Heart left ventricle (tissue), 16 donors: ENCODE data around the gene CEP70. TPM values are rescaled to one million over a fixed set of nuclear protein-coding genes. Genes with fewer than 3 reads are reported as not detected.
A peak's percentile ranks its signal among the peaks of the same experiment; 100 is the strongest.
"Not testable (repeated sequence)": the region's sequence is repeated elsewhere in the genome, so short reads cannot be mapped to it uniquely, and the experiment has no call there.

Experiments
- ATAC-seq, 4 donors: fragments of 200-7000 bp; cut with Tn5 transposase; one replicate each; pipeline ENCODE4 v1.9.1; 2020 to 2022; ENCODE audit warnings: moderate library complexity in 4 of 4, mild to moderate bottlenecking in 3 of 4, moderate number of reproducible peaks in 1 of 4
- DNase-seq, 5 donors: peaks; one replicate each; pipeline ENCODE4 v3.0.0-alpha.2; 2020
- H3K27ac ChIP-seq, 12 donors: fragments of 200-600 bp; sonication (generic) in 4 of 12; one replicate each; pipeline versions ENCODE4 v1.5.0 to v1.8.0; 2016 to 2022; ENCODE audit warnings: mild to moderate bottlenecking in 2 of 12
- H3K27me3 ChIP-seq, 9 donors: fragments of 200-600 bp; sonication (generic) in 2 of 9; one replicate each; pipeline versions ENCODE4 v1.5.1 to v1.8.0; 2016 to 2022; ENCODE audit warnings: mild to moderate bottlenecking in 3 of 9
- H3K36me3 ChIP-seq, 9 donors: fragments of 200-600 bp; sonication (generic) in 2 of 9; one replicate each; pipeline versions ENCODE4 v1.5.0 to v1.8.0; 2018 to 2022; ENCODE audit warnings: mild to moderate bottlenecking in 2 of 9
- H3K4me1 ChIP-seq, 12 donors: fragments of 200-600 bp; sonication (generic) in 4 of 12; one replicate each; pipeline versions ENCODE4 v1.5.0 to v1.8.0; 2016 to 2022; ENCODE audit warnings: mild to moderate bottlenecking in 3 of 12
- H3K4me3 ChIP-seq, 12 donors: fragments of 200-600 bp; sonication (generic) in 4 of 12; one replicate each; pipeline versions ENCODE4 v1.5.0 to v1.8.0; 2017 to 2022; ENCODE audit warnings: mild to moderate bottlenecking in 9 of 12, moderate library complexity in 4 of 12
- H3K9me3 ChIP-seq, 12 donors: fragments of 200-600 bp; sonication (generic) in 4 of 12; one replicate each; pipeline versions ENCODE4 v1.5.0 to v1.8.0; 2016 to 2022; ENCODE audit warnings: mild to moderate bottlenecking in 1 of 12
- POLR2A ChIP-seq, 2 donors: fragments of 450-650 bp; IDR thresholded peaks; one replicate each; pipeline ENCODE4 v1.6.1; 2017; ENCODE audit warnings: antibody characterized with exemption in 2 of 2, mild to moderate bottlenecking in 2 of 2, moderate library complexity in 2 of 2
- WGBS, 4 donors: extraction: QIAGEN DNeasy Blood & Tissue Kit in 2 of 4; methylation state at CpG; one replicate each; pipeline versions ENCODE4 v1.1.5 to v1.1.7; 2013 to 2018; 5-methylcytosine and 5-hydroxymethylcytosine counted together
- intact Hi-C, 10 donors: fragments of 100-400 bp; cut with DNase I; formaldehyde crosslinking; loops; one replicate each; pipeline versions ENCODE4 v1.11.1 to v1.14.2; 2022
- polyA plus RNA-seq, 2 donors: library from polyadenylated mRNA; stranded (reverse); fragments of 200-250 nt; gene quantifications; one replicate each; pipeline ENCODE4 v1.2.3, GENCODE V29; 2013
- total RNA-seq, 9 donors: library from RNA; depleted of rRNA in 2 of 9; stranded (reverse); fragments of >200 nt in 2 of 9; fragmentation: NEBNext Ultra II Directional in 3 of 9; extraction: Animal tissue kit (Norgen Biotek cat#: 25700) in 3 of 9; gene quantifications; one replicate each; pipeline versions ENCODE4 v1.1.0 to v1.2.4, GENCODE V29; 2016 to 2023
- TF ChIP-seq, protein P1 (sequence below), 12 donors: fragments of 200-600 bp; sonication (generic) in 4 of 12; IDR thresholded peaks; one replicate each; pipeline versions ENCODE4 v1.5.0 to v1.8.0; 2018 to 2022; ENCODE audit warnings: antibody characterized with exemption in 12 of 12, mild to moderate bottlenecking in 5 of 12
- donor health status: ischemic (EF 13 %, LVEDD 7.1; RV severe dilation, severe dysfunction).
- donor health status: healthy with polysubstance abuse.
- donor health status: DM: no; HTN: yes; CAD: no.
- donor health status: DM: no; HTN: no; CAD: no.
- donor health status: ischemic (EF 25% LVEDD 6.9; RV normal size, moderate dysfunction).
- donor health status: ischemic (EF 25% LVEDD 5.7; RV mildly dilated, moderate dysfunction).
- donor health status: healthy.
- donor health status: DM: yes; HTN: yes; CAD: no.
- donor health status: ischemic (EF 35%, LVEDD 5.7; RV mildly dilated, moderate dysfunction).
- donor health status: nonischemic (EF 11% LVEDD 7.7; RV severe dilation, severe dysfunction).
- donor health status: DM: yes; HTN: yes; CAD: no.
- donor health status: PGD.
- donor health status: ischemic (EF 29% LVEDD 5.4; RV normal size, mild dysfunction).
- donor health status: nonischemic (EF 23%, LVEDD 6.1; RV moderate dilation, normal function).

CEP70 gene
- total and polyA plus RNA-seq, 11 donors = 10.1 to 29.8 (median 22.6) TPM

GRCh38 chr3:138547342-138547975 is 46.6 kb downstream of the CEP70 start:
- Histone ChIP-seq H3K27me3 (no peaks in the 10 kb centered on the region), H3K4me1 (peaks cover 0 to 9% (median 0%) of the 10 kb centered on the region in 12 donors), H3K4me3 (no peak overlapping the region), H3K27ac (no peak overlapping the region), H3K9me3 (peaks cover 0 to 70% (median 27%) of the 10 kb centered on the region in 12 donors), H3K36me3 (peaks cover 0 to 49% (median 13%) of the 10 kb centered on the region in 9 donors)
- TF ChIP-seq POLR2A (IDR thresholded peaks at IDR 0.05) = no peak
- TF ChIP-seq, protein P1, sequence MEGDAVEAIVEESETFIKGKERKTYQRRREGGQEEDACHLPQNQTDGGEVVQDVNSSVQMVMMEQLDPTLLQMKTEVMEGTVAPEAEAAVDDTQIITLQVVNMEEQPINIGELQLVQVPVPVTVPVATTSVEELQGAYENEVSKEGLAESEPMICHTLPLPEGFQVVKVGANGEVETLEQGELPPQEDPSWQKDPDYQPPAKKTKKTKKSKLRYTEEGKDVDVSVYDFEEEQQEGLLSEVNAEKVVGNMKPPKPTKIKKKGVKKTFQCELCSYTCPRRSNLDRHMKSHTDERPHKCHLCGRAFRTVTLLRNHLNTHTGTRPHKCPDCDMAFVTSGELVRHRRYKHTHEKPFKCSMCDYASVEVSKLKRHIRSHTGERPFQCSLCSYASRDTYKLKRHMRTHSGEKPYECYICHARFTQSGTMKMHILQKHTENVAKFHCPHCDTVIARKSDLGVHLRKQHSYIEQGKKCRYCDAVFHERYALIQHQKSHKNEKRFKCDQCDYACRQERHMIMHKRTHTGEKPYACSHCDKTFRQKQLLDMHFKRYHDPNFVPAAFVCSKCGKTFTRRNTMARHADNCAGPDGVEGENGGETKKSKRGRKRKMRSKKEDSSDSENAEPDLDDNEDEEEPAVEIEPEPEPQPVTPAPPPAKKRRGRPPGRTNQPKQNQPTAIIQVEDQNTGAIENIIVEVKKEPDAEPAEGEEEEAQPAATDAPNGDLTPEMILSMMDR (IDR thresholded peaks at IDR 0.05) = no peak
- WGBS, 4 donors = 93 to 100% (median 97%) methylated on average over 2 of the region's 2 CpGs
- DNase-seq = no peak
- intact Hi-C loops = no loop called here
- ATAC-seq = no peak

GRCh38 chr3:138544546-138544945 is 49.5 kb downstream of the CEP70 start:
- TF ChIP-seq, protein P1 (IDR thresholded peaks at IDR 0.05) = no peak
- no peak for TF ChIP-seq POLR2A (IDR thresholded peaks at IDR 0.05)
- H3K36me3 ChIP-seq = peaks cover 0 to 75% (median 21%) of the 10 kb centered on the region in 9 donors
- DNase-seq (no peak), ATAC-seq (no peak)
- H3K27ac ChIP-seq = no peak overlapping the region
- H3K4me3 ChIP-seq = no peak overlapping the region
- WGBS, 4 donors = 85 to 94% (median 91%) methylated on average over 1 of the region's 1 CpG
- H3K27me3 ChIP-seq = no peaks in the 10 kb centered on the region
- intact Hi-C loops = no loop called here
- H3K9me3 ChIP-seq = peaks cover 0 to 82% (median 48%) of the 10 kb centered on the region in 12 donors
- H3K4me1 ChIP-seq = peaks cover 0 to 6% (median 0%) of the 10 kb centered on the region in 12 donors

- WGBS, 4 donors = 96 to 98% (median 97%) methylated on average over 5 of the region's 5 CpGs
- H3K27ac ChIP-seq = no peak overlapping the region
- TF ChIP-seq, protein P1 (IDR thresholded peaks at IDR 0.05) = no peak
- TF ChIP-seq POLR2A (IDR thresholded peaks at IDR 0.05) = no peak
- no peak for ATAC-seq
- H3K9me3 ChIP-seq = peaks cover 0 to 84% (median 46%) of the 10 kb centered on the region in 12 donors
- H3K27me3 ChIP-seq = no peaks in the 10 kb centered on the region
- H3K36me3 ChIP-seq = peaks cover 0 to 64% (median 17%) of the 10 kb centered on the region in 9 donors
- intact Hi-C loops = no loop called here
- DNase-seq = no peak
- H3K4me3 ChIP-seq = no peak overlapping the region
- no peaks in the 10 kb centered on the region for H3K4me1 ChIP-seq
Observed at GRCh38 chr3:138542977-138543376, 51.1 kb downstream of the CEP70 start.

- Histone ChIP-seq H3K27ac (no peak overlapping the region), H3K36me3 (peaks cover 0 to 43% (median 10%) of the 10 kb centered on the region in 9 donors), H3K4me3 (no peak overlapping the region), H3K9me3 (peaks cover 0 to 48% (median 24%) of the 10 kb centered on the region in 12 donors), H3K27me3 (no peaks in the 10 kb centered on the region), H3K4me1 (no peaks in the 10 kb centered on the region)
- TF ChIP-seq POLR2A (IDR thresholded peaks at IDR 0.05) = no peak
- TF ChIP-seq, protein P1 (IDR thresholded peaks at IDR 0.05) = no peak
- no peak for ATAC-seq
- DNase-seq = no peak
- intact Hi-C loops = no loop called here
Observed at GRCh38 chr3:138539352-138539751, 54.7 kb downstream of the CEP70 start.

- ATAC-seq, H3K27ac ChIP-seq, H3K4me3 ChIP-seq, H3K4me1 ChIP-seq, intact Hi-C loops, H3K27me3 ChIP-seq: not testable (repeated sequence)
- Histone ChIP-seq H3K36me3 (peaks cover 0 to 27% (median 7%) of the 10 kb centered on the region in 9 donors), H3K9me3 (peaks cover 0 to 18% (median 8%) of the 10 kb centered on the region in 12 donors)
- WGBS, 4 donors = 95 to 99% (median 98%) methylated on average over 21 to 23 of the region's 23 CpGs
- peak in 1 of 5 donors; percentile 52 for DNase-seq
Observed at GRCh38 chr3:138521445-138521844, 72.6 kb downstream of the CEP70 start.
